BLaER1 (cell line): ENCODE results near the gene CDKL1.
"Not testable (repeated sequence)": the region's sequence is repeated elsewhere in the genome, so short reads cannot be mapped to it uniquely, and the experiment has no call there.

Experiments
- H3K27ac ChIP-seq: shearing (Covaris generic); formaldehyde crosslinking; 2 replicates; pipeline ENCODE4 v1.8.1; 2022
- H3K27me3 ChIP-seq: shearing (Covaris generic); formaldehyde crosslinking; 2 replicates; pipeline ENCODE4 v1.8.1; 2022
- H3K36me3 ChIP-seq: shearing (Covaris generic); formaldehyde crosslinking; 2 replicates; pipeline ENCODE4 v1.8.1; 2022
- H3K4me1 ChIP-seq: shearing (Covaris generic); formaldehyde crosslinking; 2 replicates; pipeline ENCODE4 v1.8.1; 2022
- H3K4me2 ChIP-seq: shearing (Covaris generic); formaldehyde crosslinking; 2 replicates; pipeline ENCODE4 v1.8.1; 2022
- H3K4me3 ChIP-seq: shearing (Covaris generic); formaldehyde crosslinking; 2 replicates; pipeline ENCODE4 v1.8.1; 2022
- H3K9ac ChIP-seq: shearing (Covaris generic); formaldehyde crosslinking; 2 replicates; pipeline ENCODE4 v1.8.1; 2022
- H3K9me3 ChIP-seq: shearing (Covaris generic); formaldehyde crosslinking; 2 replicates; pipeline ENCODE4 v1.8.1; 2022
- H4K20me1 ChIP-seq: shearing (Covaris generic); formaldehyde crosslinking; 2 replicates; pipeline ENCODE4 v1.8.1; 2022
- Cebpa-rat ChIP-seq: shearing (Covaris generic); IDR thresholded peaks from 2 replicates; pipeline ENCODE4 v1.8.1; 2022

Gene CDKL1

GRCh38 chr14:50360093-50360492 lies 36.6 kb downstream of the CDKL1 start:
- no peaks in the 10 kb centered on the region for H3K27me3 ChIP-seq
- H3K9me3 ChIP-seq = no peaks in the 10 kb centered on the region
- no peak overlapping the region for H3K9ac ChIP-seq
- no peak overlapping the region for H3K4me2 ChIP-seq
- H3K27ac ChIP-seq = no peak overlapping the region
- no peak overlapping the region for H3K4me3 ChIP-seq
- no peaks in the 10 kb centered on the region for H4K20me1 ChIP-seq
- H3K36me3 ChIP-seq = no peaks in the 10 kb centered on the region
- TF ChIP-seq Cebpa-rat = no peak
- peaks cover 28% of the 10 kb centered on the region for H3K4me1 ChIP-seq

DNA sequence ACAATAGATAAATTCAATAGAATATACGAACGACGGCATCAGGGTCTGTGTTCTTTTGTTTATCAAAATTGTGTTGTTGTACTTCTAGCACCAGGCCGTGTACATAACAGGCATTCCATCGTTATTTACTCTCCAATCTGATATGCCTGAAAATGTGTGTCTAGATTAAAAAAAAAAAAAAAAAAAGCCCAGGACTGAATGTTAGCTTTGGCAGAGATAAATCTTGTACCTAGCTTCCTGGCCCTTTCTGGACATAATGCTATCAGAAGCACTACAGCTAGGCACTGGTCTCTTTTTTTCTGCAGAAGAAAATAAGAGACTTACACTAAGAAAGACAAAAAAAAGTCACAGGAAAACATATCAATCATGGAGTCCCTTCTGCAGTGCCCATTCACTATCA lies 37.0 kb downstream of the CDKL1 start:
- Histone ChIP-seq H3K4me3 (no peak overlapping the region), H3K4me2 (no peak overlapping the region), H3K36me3 (no peaks in the 10 kb centered on the region), H3K27ac (no peak overlapping the region), H3K27me3 (no peaks in the 10 kb centered on the region), H3K9me3 (no peaks in the 10 kb centered on the region), H3K4me1 (peaks cover 23% of the 10 kb centered on the region), H3K9ac (no peak overlapping the region), H4K20me1 (no peaks in the 10 kb centered on the region)
- no peak for TF ChIP-seq Cebpa-rat

DNA sequence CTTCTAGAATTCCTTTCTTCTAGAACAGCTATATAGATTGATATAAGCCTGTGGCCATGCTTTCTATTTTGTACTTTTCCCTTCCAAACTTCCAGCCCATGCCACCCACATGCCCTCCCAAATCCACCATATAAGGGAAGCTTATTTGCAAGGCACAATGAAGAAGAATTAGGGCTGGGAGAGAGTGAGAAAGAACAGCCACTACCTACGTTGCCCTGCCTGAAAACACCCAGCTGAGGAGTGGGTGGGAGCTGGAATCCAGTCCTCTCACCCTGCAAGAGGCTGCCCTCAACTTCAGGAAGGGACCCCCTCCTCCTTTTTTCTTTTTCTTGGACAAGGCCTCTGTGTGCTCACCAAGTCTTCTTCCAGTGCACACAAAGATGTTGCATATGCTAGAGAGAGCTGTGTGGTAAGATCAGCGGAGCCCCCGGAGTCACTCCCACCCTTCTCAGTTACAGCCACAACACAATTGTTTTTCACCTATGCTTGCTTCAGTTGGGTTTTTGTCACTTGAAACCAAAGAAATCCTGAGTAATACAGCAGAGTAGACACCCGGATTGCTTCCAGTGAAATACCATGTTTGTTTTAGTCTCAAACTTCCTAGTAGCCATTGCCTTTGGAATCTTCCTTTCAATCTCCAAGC lies 38.8 kb downstream of the CDKL1 start:
- H3K27ac ChIP-seq = no peak overlapping the region

DNA sequence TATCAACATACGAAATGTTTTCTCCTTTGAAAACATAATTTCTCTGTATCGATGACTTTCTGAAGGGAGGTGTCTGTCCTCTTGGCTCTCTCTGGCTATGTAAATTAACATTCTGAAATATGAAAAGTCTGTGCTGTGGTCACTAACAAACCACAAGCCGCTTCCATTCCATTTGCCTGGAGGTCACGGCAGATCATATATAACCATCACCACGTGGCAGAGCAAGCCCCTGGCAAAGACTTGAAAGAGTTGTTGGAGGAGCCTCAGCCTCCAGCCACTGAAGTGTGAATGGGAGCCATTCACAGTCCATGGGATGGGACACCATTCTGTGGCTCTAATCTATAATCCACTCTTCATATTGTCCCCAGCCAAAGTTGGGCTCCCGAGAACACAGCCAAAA lies 39.6 kb downstream of the CDKL1 start:
- no peak overlapping the region for H3K27ac ChIP-seq
- no peak overlapping the region for H3K4me2 ChIP-seq
- H3K9me3 ChIP-seq = no peaks in the 10 kb centered on the region
- H3K9ac ChIP-seq = no peak overlapping the region
- H3K27me3 ChIP-seq = no peaks in the 10 kb centered on the region
- H3K4me3 ChIP-seq = no peak overlapping the region
- H3K4me1 ChIP-seq = no peaks in the 10 kb centered on the region
- no peaks in the 10 kb centered on the region for H3K36me3 ChIP-seq
- no peaks in the 10 kb centered on the region for H4K20me1 ChIP-seq
- TF ChIP-seq Cebpa-rat = no peak

More for the DNA sequence above, 38.8 kb downstream of the CDKL1 start:
- Histone ChIP-seq H3K9me3 (no peaks in the 10 kb centered on the region), H3K4me2 (no peak overlapping the region), H3K4me3 (no peak overlapping the region), H4K20me1 (no peaks in the 10 kb centered on the region), H3K36me3 (no peaks in the 10 kb centered on the region), H3K9ac (no peak overlapping the region), H3K27me3 (no peaks in the 10 kb centered on the region), H3K4me1 (peaks cover 6% of the 10 kb centered on the region)
- TF ChIP-seq Cebpa-rat = no peak

GRCh38 chr14:50356283-50356682 lies 40.4 kb downstream of the CDKL1 start:
- H3K9ac ChIP-seq, H4K20me1 ChIP-seq, H3K4me3 ChIP-seq, H3K36me3 ChIP-seq, H3K27ac ChIP-seq, H3K9me3 ChIP-seq, H3K27me3 ChIP-seq, H3K4me2 ChIP-seq, H3K4me1 ChIP-seq: not testable (repeated sequence)

GRCh38 chr14:50355692-50356091 lies 41.0 kb downstream of the CDKL1 start:
- H3K9me3 ChIP-seq = no peaks in the 10 kb centered on the region
- H3K27me3 ChIP-seq = no peaks in the 10 kb centered on the region
- no peaks in the 10 kb centered on the region for H4K20me1 ChIP-seq
- no peaks in the 10 kb centered on the region for H3K36me3 ChIP-seq
- no peak for TF ChIP-seq Cebpa-rat
- H3K27ac ChIP-seq = no peak overlapping the region
- H3K4me2 ChIP-seq = no peak overlapping the region
- H3K9ac ChIP-seq = no peak overlapping the region
- no peaks in the 10 kb centered on the region for H3K4me1 ChIP-seq
- H3K4me3 ChIP-seq = no peak overlapping the region

GRCh38 chr14:50354527-50354926 lies 42.2 kb downstream of the CDKL1 start:
- H3K9me3 ChIP-seq = no peaks in the 10 kb centered on the region
- TF ChIP-seq Cebpa-rat = no peak
- H3K4me1 ChIP-seq = no peaks in the 10 kb centered on the region
- no peak overlapping the region for H3K9ac ChIP-seq
- H3K36me3 ChIP-seq = no peaks in the 10 kb centered on the region
- H3K4me3 ChIP-seq = no peak overlapping the region
- no peaks in the 10 kb centered on the region for H3K27me3 ChIP-seq
- H4K20me1 ChIP-seq = no peaks in the 10 kb centered on the region
- H3K27ac ChIP-seq = no peak overlapping the region
- H3K4me2 ChIP-seq = no peak overlapping the region

DNA sequence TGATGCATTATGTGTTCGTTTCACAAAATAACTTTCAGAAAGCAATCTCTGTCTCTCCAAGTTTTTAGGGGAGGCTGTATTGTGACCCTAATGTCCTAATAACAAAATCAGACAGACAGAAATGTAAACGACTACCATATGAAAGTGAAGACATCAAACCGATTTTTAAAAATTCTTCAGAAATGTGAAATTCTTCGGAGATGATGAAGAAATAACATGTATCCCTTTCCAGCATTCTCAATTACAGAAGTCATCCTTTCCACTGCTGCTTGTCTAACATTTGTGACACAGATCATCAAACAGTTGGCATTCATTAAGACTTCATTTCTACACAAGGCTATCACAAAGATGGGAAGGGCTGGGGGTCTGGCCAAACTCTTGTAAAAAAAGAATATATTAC lies 43.6 kb downstream of the CDKL1 start:
- Histone ChIP-seq H3K4me2 (no peak overlapping the region), H3K4me3 (no peak overlapping the region), H3K36me3 (no peaks in the 10 kb centered on the region), H3K9ac (no peak overlapping the region), H4K20me1 (no peaks in the 10 kb centered on the region), H3K27me3 (no peaks in the 10 kb centered on the region), H3K4me1 (no peaks in the 10 kb centered on the region), H3K27ac (no peak overlapping the region), H3K9me3 (no peaks in the 10 kb centered on the region)
- no peak for TF ChIP-seq Cebpa-rat

- TF ChIP-seq Cebpa-rat = no peak
- Histone ChIP-seq H3K4me1 (no peaks in the 10 kb centered on the region), H3K27me3 (no peaks in the 10 kb centered on the region), H4K20me1 (no peaks in the 10 kb centered on the region), H3K27ac (no peak overlapping the region), H3K4me3 (no peak overlapping the region), H3K9me3 (no peaks in the 10 kb centered on the region), H3K36me3 (no peaks in the 10 kb centered on the region), H3K9ac (no peak overlapping the region), H3K4me2 (no peak overlapping the region)
Observed at GRCh38 chr14:50352584-50352983, 44.1 kb downstream of the CDKL1 start.

- no peak overlapping the region for H3K27ac ChIP-seq
- no peaks in the 10 kb centered on the region for H3K27me3 ChIP-seq
- no peaks in the 10 kb centered on the region for H4K20me1 ChIP-seq
- no peaks in the 10 kb centered on the region for H3K36me3 ChIP-seq
- H3K9ac ChIP-seq = no peak overlapping the region
- no peak for TF ChIP-seq Cebpa-rat
- H3K4me3 ChIP-seq = no peak overlapping the region
- no peak overlapping the region for H3K4me2 ChIP-seq
- no peaks in the 10 kb centered on the region for H3K9me3 ChIP-seq
- no peaks in the 10 kb centered on the region for H3K4me1 ChIP-seq
Observed at GRCh38 chr14:50350975-50351374, 45.7 kb downstream of the CDKL1 start.

GRCh38 chr14:50348933-50349332 lies 47.7 kb downstream of the CDKL1 start:
- Histone ChIP-seq H3K36me3 (no peaks in the 10 kb centered on the region), H3K9me3 (no peaks in the 10 kb centered on the region), H3K4me2 (no peak overlapping the region), H3K4me1 (peaks cover 2% of the 10 kb centered on the region; the same call in 1 of the 2 replicates), H3K27ac (no peak overlapping the region), H4K20me1 (no peaks in the 10 kb centered on the region), H3K9ac (no peak overlapping the region), H3K27me3 (no peaks in the 10 kb centered on the region), H3K4me3 (no peak overlapping the region)
- no peak for TF ChIP-seq Cebpa-rat
